H9 (cell line): ENCODE measurements around the gene CLDN16. TPM values are rescaled to one million over a fixed set of nuclear protein-coding genes. Genes with fewer than 3 reads are reported as not detected.

ENCODE experiments used
- DNase-seq: peaks from one replicate; pipeline ENCODE4 v3.0.0-alpha.2; 2017
- H2AFZ ChIP-seq: one replicate; pipeline ENCODE4 v1.6.1; 2013; ENCODE audit warnings: mild to moderate bottlenecking, low read length, control low read depth, moderate library complexity
- H2AK5ac ChIP-seq: 2 replicates; pipeline ENCODE4 v1.6.1; 2013; ENCODE audit warnings: low read length, control low read depth, mixed read lengths; ENCODE audit not compliant: insufficient read length
- H2BK120ac ChIP-seq: one replicate; pipeline ENCODE4 v1.6.1; 2013; ENCODE audit warnings: low read depth, mild to moderate bottlenecking, low read length, control low read depth, inconsistent platforms; ENCODE audit not compliant: poor library complexity, severe bottlenecking
- H2BK12ac ChIP-seq: 2 replicates; pipeline ENCODE4 v1.6.1; 2013; ENCODE audit warnings: low read length, control low read depth, mixed read lengths, low read depth; ENCODE audit not compliant: insufficient read length
- H2BK15ac ChIP-seq: 2 replicates; pipeline ENCODE4 v1.6.1; 2013; ENCODE audit warnings: low read depth, low read length, control low read depth
- H2BK20ac ChIP-seq: one replicate; pipeline ENCODE4 v1.6.1; 2013; ENCODE audit warnings: low read depth, mild to moderate bottlenecking, low read length, control low read depth, inconsistent platforms; ENCODE audit not compliant: poor library complexity, severe bottlenecking
- H2BK5ac ChIP-seq: 2 replicates; pipeline ENCODE4 v1.6.1; 2013; ENCODE audit warnings: low read length, control low read depth, mixed read lengths; ENCODE audit not compliant: insufficient read length
- H3K14ac ChIP-seq: 2 replicates; pipeline ENCODE4 v1.6.1; 2013; ENCODE audit warnings: low read length, control low read depth; ENCODE audit not compliant: insufficient read depth
- H3K18ac ChIP-seq: 2 replicates; pipeline ENCODE4 v1.6.1; 2013; ENCODE audit warnings: low read depth, mild to moderate bottlenecking, mixed read lengths, low read length, control low read depth; ENCODE audit not compliant: insufficient read length
- H3K23ac ChIP-seq: 2 replicates; pipeline ENCODE4 v1.6.1; 2013; ENCODE audit warnings: low read length, control low read depth, mixed read lengths, low read depth; ENCODE audit not compliant: insufficient read length
- H3K23me2 ChIP-seq: 2 replicates; pipeline ENCODE4 v1.6.1; 2013; ENCODE audit warnings: low read depth, mild to moderate bottlenecking, mixed read lengths, low read length, control low read depth; ENCODE audit not compliant: insufficient read length, poor library complexity, severe bottlenecking
- H3K27ac ChIP-seq: 2 replicates; pipeline ENCODE4 v1.5.1; 2013; ENCODE audit warnings: low read length, control low read depth, mixed read lengths, low read depth; ENCODE audit not compliant: insufficient read length
- H3K27me3 ChIP-seq: 2 replicates; pipeline ENCODE4 v1.6.1; 2013; ENCODE audit warnings: low read length, control low read depth, inconsistent platforms; ENCODE audit not compliant: insufficient read depth
- H3K4ac ChIP-seq: 2 replicates; pipeline ENCODE4 v1.6.1; 2013; ENCODE audit warnings: low read depth, mild to moderate bottlenecking, control low read depth, inconsistent platforms, low read length, moderate library complexity
- H3K4me1 ChIP-seq: 2 replicates; pipeline ENCODE4 v1.6.1; 2013; ENCODE audit warnings: low read length, control low read depth, inconsistent platforms; ENCODE audit not compliant: insufficient read depth
- H3K4me2 ChIP-seq: 2 replicates; pipeline ENCODE4 v1.6.1; 2013; ENCODE audit warnings: low read length, control low read depth, mixed read lengths; ENCODE audit not compliant: insufficient read length, insufficient read depth
- H3K56ac ChIP-seq: 2 replicates; pipeline ENCODE4 v1.6.1; 2013; ENCODE audit warnings: low read depth, mild to moderate bottlenecking, mixed read lengths, low read length, control low read depth; ENCODE audit not compliant: insufficient read length
- H3K79me1 ChIP-seq: 2 replicates; pipeline ENCODE4 v1.6.1; 2013; ENCODE audit warnings: low read depth, mild to moderate bottlenecking, moderate library complexity, low read length, control low read depth, inconsistent platforms; ENCODE audit not compliant: insufficient read depth, poor library complexity, severe bottlenecking
- H3K79me2 ChIP-seq: 2 replicates; pipeline ENCODE4 v1.6.1; 2013; ENCODE audit warnings: low read length, control low read depth, inconsistent platforms; ENCODE audit not compliant: insufficient read depth
- H3K9ac ChIP-seq: 2 replicates; pipeline ENCODE4 v1.6.1; 2013; ENCODE audit warnings: low read length, control low read depth, mixed read lengths; ENCODE audit not compliant: insufficient read length; ENCODE audit errors: extremely low read depth
- H3K9me3 ChIP-seq: one replicate; pipeline ENCODE4 v1.6.1; 2013; ENCODE audit warnings: low read depth, low read length, inconsistent platforms; ENCODE audit not compliant: control insufficient read depth
- H3T11ph ChIP-seq: one replicate; pipeline ENCODE4 v1.6.1; 2013; ENCODE audit warnings: mild to moderate bottlenecking, low read length, control low read depth, inconsistent platforms
- H4K20me1 ChIP-seq: one replicate; pipeline ENCODE4 v1.6.1; 2013; ENCODE audit not compliant: control insufficient read depth, insufficient read length, insufficient read depth
- H4K5ac ChIP-seq: 2 replicates; pipeline ENCODE4 v1.6.1; 2013; ENCODE audit warnings: low read depth, mild to moderate bottlenecking, mixed read lengths, low read length, control low read depth; ENCODE audit not compliant: insufficient read length
- H4K8ac ChIP-seq: replicated peaks from 2 replicates; pipeline ENCODE4 v1.6.1; 2013; ENCODE audit warnings: low read length, control low read depth, mixed read lengths, low read depth; ENCODE audit not compliant: insufficient read length
- H4K91ac ChIP-seq: 2 replicates; pipeline ENCODE4 v1.6.1; 2013; ENCODE audit warnings: low read depth, mild to moderate bottlenecking, moderate library complexity, mixed read lengths, low read length, control low read depth; ENCODE audit not compliant: insufficient read length
- H3K27ac Mint-ChIP-seq, 3 experiments: 2 replicates in 2 of 3; 3 replicates in 1 of 3; pipeline ENCODE4 v1.8.0; 2020 to 2021; ENCODE audit warnings: mixed read lengths in 3 of 3, mild to moderate bottlenecking in 1 of 3, moderate library complexity in 1 of 3
- H3K27me3 Mint-ChIP-seq: 2 replicates; pipeline ENCODE4 v1.8.0; 2021; ENCODE audit warnings: low read depth, mild to moderate bottlenecking, moderate library complexity, mixed read lengths
- H3K36me3 Mint-ChIP-seq, 3 experiments: 2 replicates in 2 of 3; 3 replicates in 1 of 3; pipeline ENCODE4 v1.8.0; 2020 to 2021; ENCODE audit warnings: low read depth in 3 of 3, mixed read lengths in 3 of 3; ENCODE audit not compliant: insufficient read depth in 1 of 3
- H3K4me1 Mint-ChIP-seq, 2 experiments: 2 replicates each; pipeline ENCODE4 v1.8.0; 2020; ENCODE audit warnings: mixed read lengths in 2 of 2
- H3K4me3 Mint-ChIP-seq, 2 experiments: 2 replicates in 1 of 2; 3 replicates in 1 of 2; pipeline ENCODE4 v1.8.0; 2020 to 2021; ENCODE audit warnings: mild to moderate bottlenecking in 2 of 2, mixed read lengths in 2 of 2, moderate library complexity in 1 of 2
- H3K9me3 Mint-ChIP-seq, 2 experiments: 2 replicates in 1 of 2; 3 replicates in 1 of 2; pipeline ENCODE4 v1.8.0; 2020; ENCODE audit warnings: mild to moderate bottlenecking in 2 of 2, mixed read lengths in 2 of 2, moderate library complexity in 1 of 2
- CTCF ChIP-seq: fragments of 200-600 bp; sonication (generic); conservative IDR thresholded peaks from 3 replicates; pipeline ENCODE4 v1.8.0; 2021; ENCODE audit warnings: antibody characterized with exemption, mild to moderate bottlenecking
- WGBS: extraction: QIAGEN DNeasy Blood & Tissue Kit; methylation state at CpG from one replicate; pipeline ENCODE4 v1.1.7; 2013; ENCODE audit warnings: missing lambda C conversion rate, low lambda C conversion rate, mixed read lengths; ENCODE audit not compliant: insufficient read length; ENCODE audit errors: extremely low coverage; 5-methylcytosine and 5-hydroxymethylcytosine counted together
- total RNA-seq: library from RNA; stranded (reverse); gene quantifications from 2 replicates; pipeline ENCODE4 v1.2.1, GENCODE V29; 2021

CLDN16 gene
- total RNA-seq, 1 experiment from 2014 or later, result not detected

DNA sequence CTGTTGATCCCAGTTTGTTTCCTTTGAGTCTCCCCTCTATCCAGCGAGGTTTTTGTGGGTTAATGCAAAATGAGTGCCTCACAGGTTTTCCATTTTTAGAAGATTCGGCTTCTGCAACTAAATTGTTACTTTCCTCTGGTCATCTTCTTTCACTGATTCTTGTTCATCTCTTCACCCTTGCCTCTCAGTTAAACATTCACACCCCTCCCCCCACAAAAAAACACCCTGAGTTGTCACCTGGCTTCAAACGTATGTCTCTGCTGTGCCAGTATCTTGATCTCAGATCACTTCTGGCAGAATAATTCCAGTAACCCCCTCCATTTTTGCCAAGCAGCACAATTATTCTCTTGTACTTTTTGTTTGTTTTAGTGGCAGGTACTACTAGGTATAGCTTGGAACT, 12.3 kb upstream of the CLDN16 start:
- H2BK12ac ChIP-seq, result no peak overlapping the region
- H4K91ac ChIP-seq, result no peak overlapping the region
- H3K18ac ChIP-seq, result no peak overlapping the region
- no peak overlapping the region for H4K8ac ChIP-seq
- H3K27ac Mint-ChIP-seq, result no peak overlapping the region
- no peak overlapping the region for H3K23ac ChIP-seq
- H2AK5ac ChIP-seq, result no peak overlapping the region
- H3K4me1 ChIP-seq, result peaks cover 7% of the 10 kb centered on the region
- WGBS, result no CpG with 5 or more reads among the region's 3 CpGs
- no peaks in the 10 kb centered on the region for H3K27me3 ChIP-seq
- no peak overlapping the region for H3K9ac ChIP-seq
- no peaks in the 10 kb centered on the region for H3K36me3 Mint-ChIP-seq
- H3K9me3 Mint-ChIP-seq, result no peaks in the 10 kb centered on the region
- H4K5ac ChIP-seq, result no peak overlapping the region
- H2BK15ac ChIP-seq, result no peak overlapping the region
- no peaks in the 10 kb centered on the region for H3K79me2 ChIP-seq
- H3K79me1 ChIP-seq, result no peaks in the 10 kb centered on the region
- H2BK5ac ChIP-seq, result no peak overlapping the region
- H3T11ph ChIP-seq, result no peak overlapping the region
- DNase-seq, result no peak
- H3K14ac ChIP-seq, result no peak overlapping the region
- no peaks in the 10 kb centered on the region for H3K9me3 ChIP-seq
- H2AFZ ChIP-seq, result no peak overlapping the region
- no peaks in the 10 kb centered on the region for H3K27me3 Mint-ChIP-seq
- no peaks in the 10 kb centered on the region for H3K23me2 ChIP-seq
- H3K4me2 ChIP-seq, result no peak overlapping the region
- H3K27ac ChIP-seq, result no peak overlapping the region
- H3K4ac ChIP-seq, result no peak overlapping the region
- no peak overlapping the region for H2BK20ac ChIP-seq
- H3K4me3 Mint-ChIP-seq, result no peak overlapping the region
- no peak overlapping the region for H2BK120ac ChIP-seq
- H3K56ac ChIP-seq, result no peak overlapping the region
- TF ChIP-seq CTCF, result no peak
- H3K4me1 Mint-ChIP-seq, result peaks cover 10 to 11% of the 10 kb centered on the region in 2 experiments
- no peaks in the 10 kb centered on the region for H4K20me1 ChIP-seq
